Ishikawa (cell line): ENCODE results near the gene SMIM12.

Experiments used
- CREB1 ChIP-seq: IDR thresholded peaks from 2 replicates; pipeline ENCODE4 v1.6.1; 2012; ENCODE audit warnings: low read depth
- EP300 ChIP-seq: IDR thresholded peaks from 2 replicates; pipeline ENCODE4 v1.6.1; 2012; ENCODE audit warnings: borderline replicate concordance
- RAD21 ChIP-seq: IDR thresholded peaks from 2 replicates; pipeline ENCODE4 v1.6.1; 2012; ENCODE audit warnings: low read depth
- TAF1 ChIP-seq: IDR thresholded peaks from 2 replicates; pipeline ENCODE4 v1.6.1; 2012; ENCODE audit warnings: low read depth, mild to moderate bottlenecking
- TEAD4 ChIP-seq: IDR thresholded peaks from 2 replicates; pipeline ENCODE4 v1.6.1; 2012
- YY1 ChIP-seq: IDR thresholded peaks from 2 replicates; pipeline ENCODE4 v1.6.1; 2012; ENCODE audit warnings: low read depth
- ZBTB7A ChIP-seq: IDR thresholded peaks from 2 replicates; pipeline ENCODE4 v1.6.1; 2012; ENCODE audit warnings: low read depth
- TF ChIP-seq, protein P1 (sequence below): IDR thresholded peaks from 2 replicates; pipeline ENCODE4 v1.6.1; 2012
- TF ChIP-seq, protein P2 (sequence below): IDR thresholded peaks from 2 replicates; pipeline ENCODE4 v1.6.1; 2012; ENCODE audit warnings: low read depth, mild to moderate bottlenecking

DNA sequence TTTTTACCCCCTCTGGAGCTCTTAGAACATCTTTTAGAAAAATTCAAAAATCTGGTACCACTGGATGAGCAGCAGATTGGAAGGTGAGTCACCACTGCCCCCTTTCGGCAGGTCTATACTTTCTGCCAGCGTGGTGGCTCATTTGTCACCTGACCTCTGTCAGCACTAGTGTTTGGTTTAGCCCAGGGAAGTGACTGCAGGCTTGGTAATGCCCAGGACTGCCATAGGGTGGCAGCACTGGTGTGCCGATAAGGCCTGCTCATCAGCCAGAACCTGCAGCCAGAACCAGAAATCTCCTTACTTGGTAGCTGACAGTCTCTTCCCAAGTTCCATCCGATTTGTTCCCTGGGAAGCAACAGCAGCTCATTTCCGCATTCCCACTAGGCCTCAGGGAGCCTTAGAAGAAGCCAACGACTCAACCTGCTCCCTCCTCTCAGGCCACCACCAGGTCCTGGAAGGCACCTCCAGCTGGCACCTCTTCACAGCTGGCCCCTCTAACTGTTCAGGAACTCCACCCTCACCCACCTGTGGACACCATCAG lies 6.8 kb downstream of the SMIM12 start:
- TF ChIP-seq ZBTB7A = no peak
- TF ChIP-seq EP300 = no peak
- no peak for TF ChIP-seq TAF1
- peak; percentile 62 for TF ChIP-seq RAD21
- TF ChIP-seq, protein P1, sequence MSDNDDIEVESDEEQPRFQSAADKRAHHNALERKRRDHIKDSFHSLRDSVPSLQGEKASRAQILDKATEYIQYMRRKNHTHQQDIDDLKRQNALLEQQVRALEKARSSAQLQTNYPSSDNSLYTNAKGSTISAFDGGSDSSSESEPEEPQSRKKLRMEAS = no peak
- no peak for TF ChIP-seq YY1
- no peak for TF ChIP-seq CREB1
- TF ChIP-seq, protein P2, sequence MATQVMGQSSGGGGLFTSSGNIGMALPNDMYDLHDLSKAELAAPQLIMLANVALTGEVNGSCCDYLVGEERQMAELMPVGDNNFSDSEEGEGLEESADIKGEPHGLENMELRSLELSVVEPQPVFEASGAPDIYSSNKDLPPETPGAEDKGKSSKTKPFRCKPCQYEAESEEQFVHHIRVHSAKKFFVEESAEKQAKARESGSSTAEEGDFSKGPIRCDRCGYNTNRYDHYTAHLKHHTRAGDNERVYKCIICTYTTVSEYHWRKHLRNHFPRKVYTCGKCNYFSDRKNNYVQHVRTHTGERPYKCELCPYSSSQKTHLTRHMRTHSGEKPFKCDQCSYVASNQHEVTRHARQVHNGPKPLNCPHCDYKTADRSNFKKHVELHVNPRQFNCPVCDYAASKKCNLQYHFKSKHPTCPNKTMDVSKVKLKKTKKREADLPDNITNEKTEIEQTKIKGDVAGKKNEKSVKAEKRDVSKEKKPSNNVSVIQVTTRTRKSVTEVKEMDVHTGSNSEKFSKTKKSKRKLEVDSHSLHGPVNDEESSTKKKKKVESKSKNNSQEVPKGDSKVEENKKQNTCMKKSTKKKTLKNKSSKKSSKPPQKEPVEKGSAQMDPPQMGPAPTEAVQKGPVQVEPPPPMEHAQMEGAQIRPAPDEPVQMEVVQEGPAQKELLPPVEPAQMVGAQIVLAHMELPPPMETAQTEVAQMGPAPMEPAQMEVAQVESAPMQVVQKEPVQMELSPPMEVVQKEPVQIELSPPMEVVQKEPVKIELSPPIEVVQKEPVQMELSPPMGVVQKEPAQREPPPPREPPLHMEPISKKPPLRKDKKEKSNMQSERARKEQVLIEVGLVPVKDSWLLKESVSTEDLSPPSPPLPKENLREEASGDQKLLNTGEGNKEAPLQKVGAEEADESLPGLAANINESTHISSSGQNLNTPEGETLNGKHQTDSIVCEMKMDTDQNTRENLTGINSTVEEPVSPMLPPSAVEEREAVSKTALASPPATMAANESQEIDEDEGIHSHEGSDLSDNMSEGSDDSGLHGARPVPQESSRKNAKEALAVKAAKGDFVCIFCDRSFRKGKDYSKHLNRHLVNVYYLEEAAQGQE = no peak
- no peak for TF ChIP-seq TEAD4
